IMR-90 (cell line): ENCODE data around the gene TMEM154. TPM values are rescaled to one million over a fixed set of nuclear protein-coding genes. Genes with fewer than 3 reads are reported as not detected.

Source experiments
- ATAC-seq: fragments of 200-7000 bp; cut with Tn5 transposase; 2 replicates; pipeline ENCODE4 v1.9.1; 2020; ENCODE audit warnings: low read depth, mild to moderate bottlenecking, moderate library complexity
- BruUV-seq: library from RNA; stranded (reverse); fragments of 400-500 nt; replicated peaks from 2 replicates; lab custom pipeline; 2021; lab: Mats Ljungman, UMichigan
- CTCF ChIA-PET: fragments of 300-600 bp; formaldehyde crosslinking; extraction: SDS; loops from one replicate; lab custom pipeline; 2021; ENCODE audit warnings: antibody characterized with exemption; lab: Yijun Ruan, JAX
- POLR2A ChIA-PET: fragments of 300-600 bp; sonication (Branson Sonifier 250); formaldehyde crosslinking; loops from one replicate; lab custom pipeline; 2022; ENCODE audit warnings: antibody characterized with exemption; ENCODE audit not compliant: unreplicated experiment; lab: Charles Lee
- DNase-seq: peaks from one replicate; pipeline ENCODE4 v3.0.0; 2013
- H2AFZ ChIP-seq: replicated peaks from 2 replicates; pipeline ENCODE3; 2013; ENCODE audit warnings: low read length, mild to moderate bottlenecking; ENCODE audit not compliant: poor library complexity
- H2AK5ac ChIP-seq: 2 replicates; pipeline ENCODE4 v1.6.1; 2013; ENCODE audit warnings: low read depth, low read length, inconsistent platforms
- H2AK9ac ChIP-seq: replicated peaks from 2 replicates; pipeline ENCODE3; 2013; ENCODE audit warnings: mild to moderate bottlenecking, low read depth, low read length, moderate library complexity; ENCODE audit not compliant: poor library complexity
- H2BK120ac ChIP-seq: 2 replicates; pipeline ENCODE4 v1.6.1; 2013; ENCODE audit warnings: low read depth, low read length, inconsistent platforms
- H2BK15ac ChIP-seq: 3 replicates; pipeline ENCODE4 v1.6.1; 2013; ENCODE audit warnings: low read depth, low read length, inconsistent platforms
- H2BK20ac ChIP-seq: 2 replicates; pipeline ENCODE4 v1.6.1; 2013; ENCODE audit warnings: low read depth, mild to moderate bottlenecking, inconsistent platforms, low read length, moderate library complexity
- H2BK5ac ChIP-seq: 2 replicates; pipeline ENCODE4 v1.6.1; 2013; ENCODE audit warnings: mild to moderate bottlenecking, low read depth, low read length, inconsistent platforms; ENCODE audit not compliant: poor library complexity, severe bottlenecking
- H3K14ac ChIP-seq: replicated peaks from 2 replicates; pipeline ENCODE4 v1.6.1; 2013; ENCODE audit warnings: low read depth, low read length, inconsistent platforms
- H3K18ac ChIP-seq: 2 replicates; pipeline ENCODE4 v1.6.1; 2013; ENCODE audit warnings: low read depth, low read length, control low read depth
- H3K23ac ChIP-seq: 2 replicates; pipeline ENCODE4 v1.6.1; 2013; ENCODE audit warnings: low read depth, low read length, inconsistent platforms
- H3K27ac ChIP-seq: 2 replicates; pipeline ENCODE4 v1.5.1; 2013; ENCODE audit warnings: mild to moderate bottlenecking, control low read depth, low read length; ENCODE audit not compliant: insufficient read depth
- H3K27me3 ChIP-seq: 2 replicates; pipeline ENCODE4 v1.6.1; 2013; ENCODE audit warnings: low read length; ENCODE audit not compliant: control insufficient read depth, insufficient read depth
- H3K36me3 ChIP-seq: 2 replicates; pipeline ENCODE4 v1.6.1; 2013; ENCODE audit warnings: low read length, mixed read lengths; ENCODE audit not compliant: control insufficient read depth, insufficient read depth
- H3K4ac ChIP-seq: 2 replicates; pipeline ENCODE4 v1.6.1; 2013; ENCODE audit warnings: low read depth, low read length, inconsistent platforms
- H3K4me1 ChIP-seq: 2 replicates; pipeline ENCODE4 v1.6.1; 2013; ENCODE audit warnings: low read length, mixed read lengths; ENCODE audit not compliant: control insufficient read depth, insufficient read depth
- H3K4me2 ChIP-seq: 2 replicates; pipeline ENCODE4 v1.6.1; 2013; ENCODE audit warnings: low read depth, mild to moderate bottlenecking, control low read depth, low read length, moderate library complexity
- H3K4me3 ChIP-seq: 2 replicates; pipeline ENCODE4 v1.5.1; 2013; ENCODE audit warnings: low read depth, mild to moderate bottlenecking, control low read depth, low read length, moderate library complexity; ENCODE audit not compliant: insufficient read depth
- H3K56ac ChIP-seq: 2 replicates; pipeline ENCODE4 v1.6.1; 2013; ENCODE audit warnings: low read length, inconsistent platforms; ENCODE audit not compliant: insufficient read depth; ENCODE audit errors: extremely low read depth
- H3K79me1 ChIP-seq, 2 experiments: 2 replicates each; pipeline ENCODE4 v1.6.1; 2013; ENCODE audit warnings: low read length in 2 of 2, inconsistent platforms in 1 of 2, low read depth in 1 of 2
- H3K9ac ChIP-seq: 2 replicates; pipeline ENCODE4 v1.6.1; 2013; ENCODE audit warnings: low read depth, low read length, control low read depth
- H3K9me1 ChIP-seq: 2 replicates; pipeline ENCODE4 v1.6.1; 2013; ENCODE audit warnings: low read length, inconsistent platforms; ENCODE audit not compliant: insufficient read depth
- H3K9me3 ChIP-seq: 2 replicates; pipeline ENCODE4 v1.6.1; 2013; ENCODE audit warnings: low read length; ENCODE audit not compliant: control insufficient read depth, insufficient read depth
- H4K20me1 ChIP-seq: 2 replicates; pipeline ENCODE4 v1.6.1; 2013; ENCODE audit warnings: low read length, inconsistent platforms; ENCODE audit not compliant: insufficient read depth
- H4K5ac ChIP-seq: 2 replicates; pipeline ENCODE4 v1.6.1; 2013; ENCODE audit warnings: mild to moderate bottlenecking, low read depth, low read length, control low read depth
- H4K8ac ChIP-seq, 2 experiments: 2 replicates each; pipeline ENCODE4 v1.6.1; 2013; ENCODE audit warnings: low read depth in 2 of 2, low read length in 2 of 2, control low read depth in 1 of 2, inconsistent platforms in 1 of 2
- H4K91ac ChIP-seq: 2 replicates; pipeline ENCODE4 v1.6.1; 2013; ENCODE audit warnings: low read depth, low read length, inconsistent platforms; ENCODE audit not compliant: insufficient read depth
- BHLHE40 ChIP-seq: fragments of 150-350 bp; IDR thresholded peaks from 2 replicates; pipeline ENCODE4 v1.6.1; 2016; ENCODE audit warnings: mild to moderate bottlenecking, low read depth, low read length
- CEBPB ChIP-seq: IDR thresholded peaks from 2 replicates; pipeline ENCODE4 v1.6.1; 2012; ENCODE audit warnings: low read depth, low read length, improper control_type of control experiment
- CHD1 ChIP-seq: IDR thresholded peaks from 2 replicates; pipeline ENCODE4 v1.6.1; 2012; ENCODE audit warnings: low read depth, low read length, improper control_type of control experiment
- CTCF ChIP-seq: conservative IDR thresholded peaks from 2 replicates; pipeline ENCODE4 v1.5.1; 2012; ENCODE audit warnings: mild to moderate bottlenecking, low read depth, low read length, improper control_type of control experiment
- ELK1 ChIP-seq: fragments of 150-350 bp; IDR thresholded peaks from 2 replicates; pipeline ENCODE4 v1.6.1; 2016; ENCODE audit warnings: low read depth, mild to moderate bottlenecking, low read length, moderate library complexity, borderline replicate concordance
- FOS ChIP-seq: fragments of 150-350 bp; IDR thresholded peaks from 2 replicates; pipeline ENCODE4 v1.6.1; 2016; ENCODE audit warnings: low read depth, low read length
- MAFK ChIP-seq: IDR thresholded peaks from 2 replicates; pipeline ENCODE4 v1.6.1; 2012; ENCODE audit warnings: low read depth, low read length, improper control_type of control experiment
- MAZ ChIP-seq: IDR thresholded peaks from 2 replicates; pipeline ENCODE4 v1.6.1; 2012; ENCODE audit warnings: low read depth, mild to moderate bottlenecking, low read length, improper control_type of control experiment, moderate library complexity, borderline replicate concordance
- MXI1 ChIP-seq: IDR thresholded peaks from 2 replicates; pipeline ENCODE4 v1.6.1; 2012; ENCODE audit warnings: low read depth, mild to moderate bottlenecking, low read length, moderate library complexity, borderline replicate concordance
- NFE2L2 ChIP-seq: fragments of 150-350 bp; IDR thresholded peaks from 2 replicates; pipeline ENCODE4 v1.6.1; 2016; ENCODE audit warnings: low read depth, mild to moderate bottlenecking, low read length
- POLR2A ChIP-seq: IDR thresholded peaks from 2 replicates; pipeline ENCODE4 v1.6.1; 2012; ENCODE audit warnings: mild to moderate bottlenecking, low read depth, low read length
- RAD21 ChIP-seq: IDR thresholded peaks from 2 replicates; pipeline ENCODE4 v1.6.1; 2012; ENCODE audit warnings: low read length, improper control_type of control experiment
- RCOR1 ChIP-seq: IDR thresholded peaks from 2 replicates; pipeline ENCODE4 v1.6.1; 2012; ENCODE audit warnings: mild to moderate bottlenecking, low read length, improper control_type of control experiment; ENCODE audit not compliant: insufficient replicate concordance
- RFX5 ChIP-seq: IDR thresholded peaks from 2 replicates; pipeline ENCODE4 v1.8.0; 2012; ENCODE audit warnings: low read depth, mild to moderate bottlenecking, low read length, moderate library complexity
- USF2 ChIP-seq: fragments of 150-350 bp; IDR thresholded peaks from 2 replicates; pipeline ENCODE4 v1.6.1; 2017; ENCODE audit warnings: mild to moderate bottlenecking, antibody characterized with exemption, low read length, low read depth
- WGBS, 2 experiments: methylation state at CpG; one replicate each; pipeline versions ENCODE4 v1.1.5 to v1.1.7; 2013; ENCODE audit warnings: missing lambda C conversion rate in 2 of 2; ENCODE audit not compliant: insufficient read length in 1 of 2; ENCODE audit errors: extremely low coverage in 2 of 2; 5-methylcytosine and 5-hydroxymethylcytosine counted together
- dilution Hi-C: fragments of 300-500 bp; cut with HindIII; formaldehyde crosslinking; loops from one replicate; pipeline ENCODE4 v1.14.3; 2018; ENCODE audit warnings: low sequenced_read_pairs; ENCODE audit not compliant: unreplicated experiment
- in situ Hi-C: fragments of 300-500 bp; cut with MboI; formaldehyde crosslinking; loops from 3 replicates; pipeline ENCODE4 v1.14.3; 2019; ENCODE audit warnings: low sequenced_read_pairs, inconsistent platforms, mixed read lengths
- intact Hi-C: fragments of 100-400 bp; cut with micrococcal nuclease; formaldehyde crosslinking; loops from 2 replicates; pipeline ENCODE4 v1.10.0; 2022
- polyA plus RNA-seq, 3 experiments: library from polyadenylated mRNA; depleted of rRNA; stranded (reverse); fragments of >200 nt; gene quantifications; 2 replicates each; pipeline ENCODE4 v1.2.3, GENCODE V29; 2012; ENCODE audit warnings: low replicate concordance in 1 of 3
- total RNA-seq: library from RNA; depleted of rRNA; stranded (reverse); fragments of >200 nt; gene quantifications from 2 replicates; pipeline ENCODE4 v1.2.3, GENCODE V29; 2012

The TMEM154 gene
- total and polyA plus RNA-seq, 2 of the 4 experiments (the other 2 are of a cell fraction): 0.12 to 0.18 TPM

- Histone ChIP-seq H2BK20ac (no peak overlapping the region), H3K27me3 (no peaks in the 10 kb centered on the region), H3K4me1 (no peaks in the 10 kb centered on the region), H3K9ac (no peak overlapping the region), H2BK15ac (no peak overlapping the region), H3K23ac (no peak overlapping the region), H4K20me1 (no peaks in the 10 kb centered on the region), H4K91ac (no peak overlapping the region), H2BK120ac (no peak overlapping the region), H4K5ac (no peak overlapping the region), H3K56ac (no peak overlapping the region), H3K36me3 (no peaks in the 10 kb centered on the region), H3K9me3 (peaks cover 3% of the 10 kb centered on the region), H3K14ac (no peak overlapping the region), H2AK5ac (no peak overlapping the region), H3K4me3 (no peak overlapping the region), H3K4ac (no peak overlapping the region), H2BK5ac (no peak overlapping the region), H2AK9ac (no peak overlapping the region), H3K27ac (no peak overlapping the region), H2AFZ (no peak overlapping the region), H3K4me2 (no peak overlapping the region), H3K79me1 (no peaks in the 10 kb centered on the region), H4K8ac (no peak overlapping the region), H3K18ac (no peak overlapping the region), H3K9me1 (no peaks in the 10 kb centered on the region)
- in situ Hi-C loops: no loop called here
- no TSS peak for BruUV-seq
- WGBS, 2 experiments: 67% methylated on average over 1 of the region's 7 CpGs; no CpG with 5 or more reads in 1 of the 2 experiments
- ATAC-seq (no peak), DNase-seq (no peak)
- CTCF ChIA-PET: no interaction called here
- dilution Hi-C loops: no loop called here
- POLR2A ChIA-PET: no interaction called here
- intact Hi-C loops: no loop called here
- TF ChIP-seq RFX5 (no peak), BHLHE40 (no peak), USF2 (no peak), CEBPB (no peak), NFE2L2 (no peak), RAD21 (no peak), CHD1 (no peak), POLR2A (no peak), FOS (no peak), RCOR1 (no peak), CTCF (no peak), MAFK (no peak), MAZ (no peak), ELK1 (no peak), MXI1 (no peak)
Observed at GRCh38 chr4:152655272-152656129, 24.3 kb downstream of the TMEM154 start.
